Common myeloid progenitor, CD34-positive (primary cell): ENCODE measurements around the gene ATP1A2.
"Not testable (repeated sequence)": the region's sequence is repeated elsewhere in the genome, so short reads cannot be mapped to it uniquely, and the experiment has no call there.

Experiments used
- CTCF ChIA-PET: fragments of 350-600 bp; sonication (Branson Sonifier 250); formaldehyde crosslinking; loops from one replicate; lab custom pipeline; 2021; ENCODE audit warnings: antibody characterized with exemption; lab: Charles Lee
- POLR2A ChIA-PET: fragments of 350-600 bp; sonication (Branson Sonifier 250); formaldehyde crosslinking; loops from one replicate; lab custom pipeline; 2021; ENCODE audit warnings: antibody characterized with exemption; lab: Charles Lee
- DNase-seq, 3 donors: peaks; one replicate each; pipeline versions ENCODE4 v3.0.0 to v3.0.0-alpha.2; 2013
- H3K27ac ChIP-seq, 2 experiments: 1 replicate in 1 of 2; 2 replicates in 1 of 2; pipeline ENCODE4 v1.7.0; 2013; ENCODE audit warnings: inconsistent platforms in 2 of 2, low read length in 2 of 2, mild to moderate bottlenecking in 2 of 2, low read depth in 1 of 2, moderate library complexity in 1 of 2; ENCODE audit not compliant: severe bottlenecking in 2 of 2, insufficient read depth in 1 of 2, poor library complexity in 1 of 2
- H3K27me3 ChIP-seq, 5 experiments: replicated peaks in 2 of 5; 1 replicate in 3 of 5; 2 replicates in 2 of 5; pipeline versions ENCODE4 v1.6.1 to v1.7.0; 2013; ENCODE audit warnings: low read length in 4 of 5, mild to moderate bottlenecking in 2 of 5, moderate library complexity in 2 of 5, inconsistent platforms in 1 of 5; ENCODE audit not compliant: insufficient read depth in 5 of 5, control insufficient read depth in 4 of 5
- H3K36me3 ChIP-seq, 4 experiments: 1 replicate in 2 of 4; 2 replicates in 2 of 4; pipeline versions ENCODE4 v1.6.1 to v1.7.0; 2013; ENCODE audit warnings: low read length in 3 of 4, control low read depth in 1 of 4, mild to moderate bottlenecking in 1 of 4; ENCODE audit not compliant: control insufficient read depth in 4 of 4, insufficient read depth in 4 of 4
- H3K4me1 ChIP-seq, 4 experiments: 1 replicate in 3 of 4; 2 replicates in 1 of 4; pipeline versions ENCODE4 v1.6.1 to v1.7.1; 2013; ENCODE audit warnings: low read length in 3 of 4, mild to moderate bottlenecking in 3 of 4, control low read depth in 1 of 4, inconsistent platforms in 1 of 4, moderate library complexity in 1 of 4; ENCODE audit not compliant: control insufficient read depth in 4 of 4, insufficient read depth in 4 of 4; ENCODE audit errors: control extremely low read depth in 1 of 4
- H3K4me3 ChIP-seq, 7 experiments: 1 replicate in 4 of 7; 2 replicates in 3 of 7; pipeline versions ENCODE4 v1.5.1 to v1.7.0; 2013; ENCODE audit warnings: mild to moderate bottlenecking in 7 of 7, low read length in 6 of 7, moderate library complexity in 6 of 7, inconsistent platforms in 2 of 7, low read depth in 2 of 7, control low read depth in 1 of 7; ENCODE audit not compliant: insufficient read depth in 4 of 7, control insufficient read depth in 1 of 7; ENCODE audit errors: extremely low read depth in 1 of 7
- H3K9me3 ChIP-seq, 5 experiments: 1 replicate in 4 of 5; 2 replicates in 1 of 5; pipeline versions ENCODE4 v1.6.1 to v1.7.1; 2013; ENCODE audit warnings: low read length in 4 of 5, mild to moderate bottlenecking in 2 of 5, inconsistent platforms in 1 of 5, low read depth in 1 of 5, moderate library complexity in 1 of 5; ENCODE audit not compliant: control insufficient read depth in 4 of 5, insufficient read depth in 2 of 5; ENCODE audit errors: control extremely low read depth in 1 of 5
- WGBS: methylation state at CpG from one replicate; pipeline ENCODE4 v1.1.5; 2013; ENCODE audit not compliant: insufficient coverage; 5-methylcytosine and 5-hydroxymethylcytosine counted together

ATP1A2 gene

GRCh38 chr1:160107512-160107911 lies 8.0 kb upstream of the ATP1A2 start:
- peaks cover 0 to 13% (median 0%) of the 10 kb centered on the region in 4 experiments for H3K4me1 ChIP-seq
- no peak overlapping the region for H3K27ac ChIP-seq
- CTCF ChIA-PET: interaction anchor here (0.8 to 2.5 kb wide), 8 partner anchors 16 to 272 kb away, joined by 3 to 17 read pairs (median 4); no protein-coding TSS in a partner anchor
- H3K36me3 ChIP-seq: no peaks in the 10 kb centered on the region
- no peaks in the 10 kb centered on the region for H3K27me3 ChIP-seq
- no peak overlapping the region for H3K4me3 ChIP-seq
- no peak for DNase-seq
- POLR2A ChIA-PET: interaction anchor here (0.9 kb wide), 1 partner anchor 150 kb away, joined by 3 read pairs; no protein-coding TSS in a partner anchor
- no peaks in the 10 kb centered on the region for H3K9me3 ChIP-seq
- WGBS: 100% methylated on average over 1 of the region's 1 CpG

GRCh38 chr1:160108888-160109662 lies 6.5 kb upstream of the ATP1A2 start:
- Histone ChIP-seq H3K27me3 (no peaks in the 10 kb centered on the region), H3K36me3 (no peaks in the 10 kb centered on the region), H3K4me3 (no peak overlapping the region), H3K9me3 (no peaks in the 10 kb centered on the region), H3K27ac (no peak overlapping the region), H3K4me1 (peaks cover 0 to 8% (median 0%) of the 10 kb centered on the region in 4 experiments)
- ChIA-PET POLR2A (no interaction called here), CTCF (interaction anchor here (1.1 to 2.5 kb wide), 11 partner anchors 11 to 270 kb away, joined by 3 to 17 read pairs (median 4); partner anchors contain the start of gene IGSF8)
- DNase-seq: peak; percentile 38 to 73 (median 68)
- WGBS: 84% methylated on average over 4 of the region's 6 CpGs

DNA sequence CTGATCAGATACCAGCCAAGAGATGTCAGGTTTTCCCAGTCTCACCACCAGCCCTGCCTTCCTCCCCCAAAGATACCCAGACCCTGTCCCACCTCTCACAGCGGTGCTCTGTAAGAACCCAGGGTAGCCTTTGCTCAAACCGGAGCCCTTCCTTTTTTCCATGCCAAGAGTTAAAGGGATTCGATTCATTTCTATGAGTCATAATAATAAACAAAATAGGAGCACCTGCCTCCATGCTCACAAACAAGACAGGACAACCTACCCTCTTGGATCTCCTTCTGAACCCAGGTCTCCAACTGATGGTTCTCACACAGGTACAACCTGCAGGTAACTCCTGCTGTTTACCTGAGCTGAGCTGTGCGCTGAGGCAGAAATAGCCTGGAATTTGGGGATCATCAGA lies 5.9 kb upstream of the ATP1A2 start:
- DNase-seq: no peak
- Histone ChIP-seq H3K36me3 (no peaks in the 10 kb centered on the region), H3K9me3 (no peaks in the 10 kb centered on the region), H3K27ac (no peak overlapping the region), H3K4me1 (peaks cover 0 to 3% (median 0%) of the 10 kb centered on the region in 4 experiments), H3K4me3 (no peak overlapping the region), H3K27me3 (no peaks in the 10 kb centered on the region)
- ChIA-PET POLR2A (no interaction called here), CTCF (interaction anchor here (0.9 to 2.9 kb wide), 7 partner anchors 8 to 123 kb away, joined by 3 to 15 read pairs (median 5); partner anchors contain the start of gene IGSF8)
- 87% methylated on average over 3 of the region's 4 CpGs for WGBS

DNA sequence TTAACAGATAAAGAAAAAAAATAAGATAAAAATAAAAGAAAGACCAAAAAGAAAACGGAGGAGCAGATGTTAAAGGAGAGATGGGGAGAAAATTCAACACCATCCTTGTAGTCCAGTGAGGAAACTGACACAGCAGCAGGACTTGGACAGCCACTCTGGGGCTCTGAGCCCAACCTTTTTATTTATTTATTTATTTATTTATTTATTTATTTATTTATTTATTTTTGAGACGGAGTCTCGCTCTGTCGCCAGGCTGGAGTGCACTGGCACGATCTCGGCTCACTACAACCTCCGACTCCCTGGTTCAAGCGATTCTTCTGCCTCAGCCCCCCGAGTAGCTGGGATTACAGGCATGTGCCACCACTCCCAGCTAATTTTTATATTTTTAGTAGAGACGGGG lies 4.1 kb upstream of the ATP1A2 start:
- H3K4me3 ChIP-seq, H3K9me3 ChIP-seq, H3K27me3 ChIP-seq, DNase-seq, POLR2A ChIA-PET, H3K4me1 ChIP-seq, H3K36me3 ChIP-seq, H3K27ac ChIP-seq: not testable (repeated sequence)
- 98% methylated on average over 6 of the region's 10 CpGs for whole genome bisulfite sequencing
- CTCF ChIA-PET: interaction anchor here (1.6 to 2.9 kb wide), 2 partner anchors 10 to 180 kb away, joined by 5 to 15 read pairs; no protein-coding TSS in a partner anchor

- no peaks in the 10 kb centered on the region for H3K36me3 ChIP-seq
- no peak for DNase-seq
- no peak overlapping the region for H3K27ac ChIP-seq
- POLR2A ChIA-PET: no interaction called here
- CTCF ChIA-PET: interaction anchor here (1.0 to 2.9 kb wide), 3 partner anchors 11 to 179 kb away, joined by 3 to 15 read pairs (median 5); partner anchors contain the start of gene CASQ1
- H3K4me3 ChIP-seq: no peak overlapping the region
- H3K4me1 ChIP-seq: no peaks in the 10 kb centered on the region
- no peaks in the 10 kb centered on the region for H3K9me3 ChIP-seq
- peaks cover 0 to 2% (median 0%) of the 10 kb centered on the region in 5 experiments for H3K27me3 ChIP-seq
- 94% methylated on average over 10 of the region's 12 CpGs for WGBS
These were observed 3.2 kb upstream of the ATP1A2 start for GRCh38 chr1:160112357-160112756.

DNA sequence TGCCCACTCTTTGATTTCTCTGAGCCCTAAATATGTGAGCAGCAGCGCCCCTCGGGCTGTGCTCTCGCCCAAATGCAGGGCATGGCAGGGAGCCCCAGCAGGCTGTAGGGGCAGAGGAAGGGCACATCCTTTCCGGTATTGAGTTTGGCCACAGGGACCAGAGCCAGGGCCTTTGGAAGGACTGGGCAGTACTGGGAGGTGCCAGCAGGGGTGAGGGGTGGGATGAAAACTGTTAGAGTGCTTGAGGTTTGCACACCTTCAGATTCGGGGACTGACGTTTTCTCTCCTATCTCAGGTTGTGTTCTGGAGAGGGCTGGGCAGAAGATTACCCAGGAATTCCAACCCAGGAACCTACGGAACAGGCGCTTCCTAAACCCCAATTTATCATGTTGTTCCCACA lies 2.2 kb upstream of the ATP1A2 start:
- H3K36me3 ChIP-seq: no peaks in the 10 kb centered on the region
- ChIA-PET POLR2A (no interaction called here), CTCF (no interaction called here)

GRCh38 chr1:160114085-160114484 lies 1.5 kb upstream of the ATP1A2 start:
- Histone ChIP-seq H3K36me3 (no peaks in the 10 kb centered on the region), H3K27ac (no peak overlapping the region), H3K4me3 (no peak overlapping the region), H3K9me3 (no peaks in the 10 kb centered on the region), H3K4me1 (peaks cover 0 to 4% (median 0%) of the 10 kb centered on the region in 4 experiments), H3K27me3 (peaks cover 0 to 2% (median 0%) of the 10 kb centered on the region in 5 experiments)
- 98% methylated on average over 4 of the region's 4 CpGs for WGBS
- ChIA-PET CTCF (no interaction called here), POLR2A (no interaction called here)
- no peak for DNase-seq

More for the DNA sequence above, 2.2 kb upstream of the ATP1A2 start:
- 93% methylated on average over 8 of the region's 8 CpGs for WGBS
- Histone ChIP-seq H3K27me3 (peaks cover 0 to 2% (median 0%) of the 10 kb centered on the region in 5 experiments), H3K9me3 (no peaks in the 10 kb centered on the region), H3K27ac (no peak overlapping the region), H3K4me1 (no peaks in the 10 kb centered on the region), H3K4me3 (no peak overlapping the region)
- DNase-seq: no peak
